HFFc6 (cell line): Measurements from ENCODE around the gene NOP10. TPM values are rescaled to one million over a fixed set of nuclear protein-coding genes. Genes with fewer than 3 reads are reported as not detected.

Experiments
- DNase-seq: peaks from one replicate; pipeline ENCODE4 v3.0.0-alpha.2; 2018
- H3K27ac Mint-ChIP-seq: 2 replicates; pipeline ENCODE4 v1.8.0; 2020; ENCODE audit warnings: mild to moderate bottlenecking, mixed read lengths
- H3K27me3 Mint-ChIP-seq: 2 replicates; pipeline ENCODE4 v1.8.0; 2021; ENCODE audit warnings: mild to moderate bottlenecking, moderate library complexity, mixed read lengths; ENCODE audit not compliant: insufficient read depth
- H3K36me3 Mint-ChIP-seq: 2 replicates; pipeline ENCODE4 v1.8.0; 2021; ENCODE audit warnings: low read depth, mixed read lengths
- H3K4me1 Mint-ChIP-seq: 2 replicates; pipeline ENCODE4 v1.8.0; 2020; ENCODE audit warnings: low read depth, mixed read lengths
- H3K4me3 Mint-ChIP-seq: 2 replicates; pipeline ENCODE4 v1.8.0; 2020; ENCODE audit warnings: mild to moderate bottlenecking, moderate library complexity, mixed read lengths
- H3K9me3 Mint-ChIP-seq: 2 replicates; pipeline ENCODE4 v1.8.0; 2020; ENCODE audit warnings: mild to moderate bottlenecking, mixed read lengths
- total RNA-seq, 6 experiments: library from RNA; stranded (reverse); fragmentation: NEBNext Ultra II Directional; extraction: Animal tissue kit (Norgen Biotek cat#: 25700); gene quantifications; 2 replicates in 1 of 6; 3 replicates in 5 of 6; pipeline ENCODE4 v1.2.3, GENCODE V29; 2021
- TF ChIP-seq, protein P1 (sequence below): fragments of 200-600 bp; sonication (generic); IDR thresholded peaks from 2 replicates; pipeline ENCODE4 v1.5.0; 2021; ENCODE audit warnings: antibody characterized with exemption, mild to moderate bottlenecking

Gene NOP10
- total RNA-seq, 6 experiments from 2014 or later, result 183 to 226 (median 200) TPM

DNA sequence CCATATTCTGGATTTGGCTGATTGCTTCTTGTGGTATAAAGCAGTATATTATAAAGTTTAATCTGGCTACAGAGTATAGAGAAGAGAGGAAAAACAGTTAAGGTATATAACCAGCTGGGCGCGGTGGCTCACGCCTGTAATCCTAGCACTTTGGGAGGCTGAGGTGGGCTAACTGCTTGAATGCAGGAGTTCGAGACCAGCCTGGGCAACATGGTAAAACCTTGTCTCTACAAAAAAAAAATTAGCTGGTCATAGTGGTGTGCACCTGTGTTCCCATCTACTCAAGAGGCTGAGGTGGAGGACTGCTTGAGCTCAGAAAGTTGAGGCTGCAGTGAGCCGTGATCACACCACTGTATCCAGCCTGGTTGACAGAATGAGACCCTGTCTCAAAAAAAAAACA lies 12.7 kb downstream of the NOP10 start:
- H3K9me3 Mint-ChIP-seq, result no peaks in the 10 kb centered on the region
- peaks cover 16% of the 10 kb centered on the region for H3K4me1 Mint-ChIP-seq
- H3K27ac Mint-ChIP-seq, result no peak overlapping the region
- H3K27me3 Mint-ChIP-seq, result no peaks in the 10 kb centered on the region
- TF ChIP-seq, protein P1, sequence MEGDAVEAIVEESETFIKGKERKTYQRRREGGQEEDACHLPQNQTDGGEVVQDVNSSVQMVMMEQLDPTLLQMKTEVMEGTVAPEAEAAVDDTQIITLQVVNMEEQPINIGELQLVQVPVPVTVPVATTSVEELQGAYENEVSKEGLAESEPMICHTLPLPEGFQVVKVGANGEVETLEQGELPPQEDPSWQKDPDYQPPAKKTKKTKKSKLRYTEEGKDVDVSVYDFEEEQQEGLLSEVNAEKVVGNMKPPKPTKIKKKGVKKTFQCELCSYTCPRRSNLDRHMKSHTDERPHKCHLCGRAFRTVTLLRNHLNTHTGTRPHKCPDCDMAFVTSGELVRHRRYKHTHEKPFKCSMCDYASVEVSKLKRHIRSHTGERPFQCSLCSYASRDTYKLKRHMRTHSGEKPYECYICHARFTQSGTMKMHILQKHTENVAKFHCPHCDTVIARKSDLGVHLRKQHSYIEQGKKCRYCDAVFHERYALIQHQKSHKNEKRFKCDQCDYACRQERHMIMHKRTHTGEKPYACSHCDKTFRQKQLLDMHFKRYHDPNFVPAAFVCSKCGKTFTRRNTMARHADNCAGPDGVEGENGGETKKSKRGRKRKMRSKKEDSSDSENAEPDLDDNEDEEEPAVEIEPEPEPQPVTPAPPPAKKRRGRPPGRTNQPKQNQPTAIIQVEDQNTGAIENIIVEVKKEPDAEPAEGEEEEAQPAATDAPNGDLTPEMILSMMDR, result no peak
- H3K4me3 Mint-ChIP-seq, result no peak overlapping the region
- H3K36me3 Mint-ChIP-seq, result no peaks in the 10 kb centered on the region
- DNase-seq, result no peak

DNA sequence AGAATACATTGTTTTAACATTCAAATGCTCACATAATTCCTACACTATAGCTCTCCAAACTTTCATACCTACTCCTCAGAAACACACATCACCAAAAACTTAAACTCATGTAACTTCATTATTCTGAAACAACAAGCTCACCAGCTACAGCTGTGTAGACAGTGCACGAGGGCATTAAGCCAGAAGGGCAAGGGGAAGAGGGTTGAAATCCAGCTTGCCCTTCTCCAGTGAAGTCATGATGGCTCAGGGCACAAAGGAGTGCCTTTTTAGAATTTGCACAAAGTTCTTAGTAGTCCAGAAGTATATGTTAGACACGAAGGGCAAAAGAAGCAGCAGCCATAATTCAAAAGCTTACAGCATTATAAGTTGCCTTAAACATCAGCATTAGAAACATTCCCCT lies 13.9 kb downstream of the NOP10 start:
- H3K36me3 Mint-ChIP-seq, result no peaks in the 10 kb centered on the region
- no peak overlapping the region for H3K27ac Mint-ChIP-seq
- no peak overlapping the region for H3K4me3 Mint-ChIP-seq
- no peaks in the 10 kb centered on the region for H3K27me3 Mint-ChIP-seq
- no peaks in the 10 kb centered on the region for H3K9me3 Mint-ChIP-seq
- peaks cover 3% of the 10 kb centered on the region for H3K4me1 Mint-ChIP-seq
- TF ChIP-seq, protein P1, result no peak
- DNase-seq, result no peak

DNA sequence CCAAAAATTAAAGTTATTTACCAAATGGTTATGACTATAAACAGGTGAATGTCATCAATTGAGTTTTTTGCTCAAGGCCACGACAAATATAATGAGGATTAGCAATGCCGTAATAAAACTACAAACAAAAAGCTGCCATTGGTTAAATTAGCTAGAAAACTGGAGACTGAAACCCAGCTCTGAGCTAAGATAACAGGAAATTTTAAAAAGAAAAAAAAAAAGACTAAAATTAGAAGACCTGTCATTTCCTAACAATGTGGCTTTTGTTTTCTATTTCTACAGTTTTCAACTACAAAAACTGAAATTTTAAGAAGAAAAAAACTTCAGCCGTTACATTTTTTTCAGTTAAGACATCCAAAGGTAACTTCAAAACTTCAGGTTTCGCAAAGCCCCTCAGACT lies 15.0 kb downstream of the NOP10 start:
- Mint-ChIP-seq H3K4me1 (no peaks in the 10 kb centered on the region), H3K4me3 (no peak overlapping the region), H3K27me3 (no peaks in the 10 kb centered on the region)

DNA sequence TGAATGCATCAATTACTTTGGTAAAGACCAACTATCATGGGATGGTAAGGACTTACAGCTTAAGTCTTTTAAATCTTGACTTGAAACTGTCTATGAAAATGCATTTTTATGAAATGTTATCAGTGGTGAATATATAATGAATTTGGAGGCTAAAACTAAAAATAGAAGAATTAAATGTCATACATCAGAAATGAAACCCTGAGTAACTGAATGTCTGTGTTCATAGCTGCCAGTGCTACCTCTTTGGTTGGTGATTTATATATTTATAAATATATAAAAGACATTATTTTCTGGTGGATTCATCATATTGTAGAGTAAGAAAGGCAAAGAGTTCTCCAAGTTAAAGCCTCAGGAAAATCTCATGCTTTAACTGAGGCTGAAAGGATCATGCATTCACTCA lies 17.6 kb downstream of the NOP10 start:
- TF ChIP-seq, protein P1, result no peak
- no peaks in the 10 kb centered on the region for H3K36me3 Mint-ChIP-seq
- no peak overlapping the region for H3K4me3 Mint-ChIP-seq
- no peaks in the 10 kb centered on the region for H3K27me3 Mint-ChIP-seq
- H3K4me1 Mint-ChIP-seq, result no peaks in the 10 kb centered on the region
- no peaks in the 10 kb centered on the region for H3K9me3 Mint-ChIP-seq
- no peak for DNase-seq
- no peak overlapping the region for H3K27ac Mint-ChIP-seq

More for the DNA sequence above, 15.0 kb downstream of the NOP10 start:
- TF ChIP-seq, protein P1, result no peak
- no peak for DNase-seq
- Mint-ChIP-seq H3K27ac (no peak overlapping the region), H3K9me3 (no peaks in the 10 kb centered on the region), H3K36me3 (no peaks in the 10 kb centered on the region)

DNA sequence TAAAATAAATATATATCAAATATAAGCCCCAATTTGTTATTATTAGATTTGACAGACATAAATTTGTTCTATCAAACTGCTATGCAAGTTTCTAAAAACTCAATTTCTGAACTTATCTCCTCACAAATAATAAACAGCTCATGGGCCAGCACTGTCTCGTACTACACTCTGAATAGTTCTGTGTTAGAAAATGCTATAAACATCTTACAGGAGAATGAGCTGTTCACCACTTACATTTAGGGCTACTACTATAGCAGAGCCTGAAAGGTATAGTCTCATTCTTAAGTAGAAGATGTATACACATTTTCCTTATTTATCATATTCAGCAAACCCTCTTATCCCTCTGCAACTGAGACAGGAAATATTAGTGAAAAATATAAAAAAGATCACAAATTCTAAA lies 18.0 kb downstream of the NOP10 start:
- no peak for DNase-seq
- H3K27me3 Mint-ChIP-seq, result no peaks in the 10 kb centered on the region
- H3K9me3 Mint-ChIP-seq, result no peaks in the 10 kb centered on the region
- no peak overlapping the region for H3K4me3 Mint-ChIP-seq
- peaks cover 4% of the 10 kb centered on the region; the same call in 1 of the 2 replicates for H3K4me1 Mint-ChIP-seq
- TF ChIP-seq, protein P1, result no peak
- H3K36me3 Mint-ChIP-seq, result no peaks in the 10 kb centered on the region
- H3K27ac Mint-ChIP-seq, result no peak overlapping the region

DNA sequence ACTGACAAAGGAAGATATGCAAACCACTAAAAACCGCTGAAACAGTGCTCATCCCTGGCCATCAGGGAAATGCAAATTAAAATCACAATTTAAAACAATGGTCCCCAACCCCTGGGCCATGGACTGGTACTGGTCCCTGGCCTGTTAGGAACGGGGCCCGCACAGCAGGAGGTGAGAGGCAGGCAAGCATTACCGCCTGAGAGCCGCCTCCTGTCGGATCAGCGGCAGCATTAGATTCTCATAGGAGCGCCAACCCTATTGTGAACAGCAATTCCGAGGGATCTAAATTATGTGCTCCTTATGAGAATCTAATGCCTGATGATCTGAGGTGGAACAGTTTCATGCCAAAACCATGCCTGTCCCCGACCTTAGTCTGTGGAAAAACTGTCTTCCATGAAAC lies 19.7 kb downstream of the NOP10 start:
- Mint-ChIP-seq H3K36me3 (no peaks in the 10 kb centered on the region), H3K4me1 (peaks cover 12% of the 10 kb centered on the region), H3K27me3 (no peaks in the 10 kb centered on the region), H3K4me3 (no peak overlapping the region), H3K27ac (no peak overlapping the region), H3K9me3 (no peaks in the 10 kb centered on the region)
- TF ChIP-seq, protein P1, result no peak
- no peak for DNase-seq
